ENCODE data around the gene GPC1.

Gene GPC1

GRCh38 chr2:240419271-240419670 is 16.2 kb upstream of the GPC1 start:
- FAIRE-seq, result no peak
- no peak for TF ChIP-seq TAF1 (IDR thresholded peaks at IDR 0.05; ENCODE audit: borderline replicate concordance, low read depth, low read length)
- TF ChIP-seq POLR2A (IDR thresholded peaks at IDR 0.05; ENCODE audit: low read depth, low read length), result no peak
- no peak for TF ChIP-seq POLR2AphosphoS5 (IDR thresholded peaks at IDR 0.05; ENCODE audit: low read depth, low read length)
- DNase-seq (ENCODE audit: insufficient read length), result no peak

- no peak for DNase-seq (ENCODE audit: insufficient read length)
- TF ChIP-seq POLR2AphosphoS5 (IDR thresholded peaks at IDR 0.05; ENCODE audit: low read depth, low read length) (no peak), TAF1 (IDR thresholded peaks at IDR 0.05; ENCODE audit: borderline replicate concordance, low read depth, low read length) (no peak)
- no peak for FAIRE-seq
These were observed 15.7 kb upstream of the GPC1 start for GRCh38 chr2:240419723-240420122.

DNA sequence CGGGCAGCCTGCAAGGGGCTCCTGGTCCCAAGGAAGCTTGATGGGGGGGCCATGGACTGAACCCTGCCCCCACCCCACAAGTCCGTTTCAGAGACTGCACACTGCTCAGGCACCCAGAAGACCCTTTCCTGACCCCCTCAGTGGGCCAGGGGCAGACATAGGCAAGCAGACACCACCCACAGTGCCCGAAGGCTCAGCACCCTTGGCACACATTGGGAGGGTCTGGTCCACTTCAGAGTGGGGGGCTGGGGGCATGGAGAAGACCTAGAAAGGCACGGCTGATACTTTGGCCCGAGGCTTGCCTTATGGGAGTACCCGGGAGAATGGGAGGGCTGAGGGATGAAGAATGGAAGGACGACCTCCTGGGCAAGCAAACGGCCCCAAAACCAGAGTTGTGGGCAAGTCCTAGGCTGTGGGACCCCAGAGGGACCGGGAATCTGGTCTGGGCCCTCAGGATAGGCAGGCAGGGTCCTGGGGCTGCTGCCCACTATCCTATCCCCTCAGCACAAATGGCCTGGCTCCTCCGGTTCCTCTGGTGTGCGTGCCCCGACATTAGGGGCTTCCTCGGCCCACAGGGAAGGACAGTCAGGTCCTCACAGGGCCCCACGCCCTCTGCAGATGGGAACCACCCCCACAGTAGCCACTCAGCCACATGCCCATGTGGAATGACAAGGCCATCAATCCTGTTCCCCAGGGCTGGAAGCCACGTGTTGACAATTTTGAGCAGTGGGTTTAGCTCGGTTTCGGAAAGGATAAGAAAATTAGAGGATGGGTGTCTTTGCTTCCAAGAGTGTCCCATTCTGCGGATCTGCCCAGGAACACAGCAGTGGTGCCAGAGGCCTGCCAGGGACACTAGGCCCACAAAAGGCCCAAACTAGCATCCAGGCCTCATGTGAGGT is 15.0 kb upstream of the GPC1 start:
- no peak for TF ChIP-seq TAF1 (IDR thresholded peaks at IDR 0.05; ENCODE audit: borderline replicate concordance, low read depth, low read length)
- TF ChIP-seq POLR2A (IDR thresholded peaks at IDR 0.05; ENCODE audit: low read depth, low read length), result no peak
- no peak for TF ChIP-seq POLR2AphosphoS5 (IDR thresholded peaks at IDR 0.05; ENCODE audit: low read depth, low read length)
- FAIRE-seq (no peak), DNase-seq (ENCODE audit: insufficient read length) (no peak)

GRCh38 chr2:240421381-240421780 is 14.1 kb upstream of the GPC1 start:
- no peak for FAIRE-seq
- no peak for DNase-seq (ENCODE audit: insufficient read length)
- no peak for TF ChIP-seq POLR2A (IDR thresholded peaks at IDR 0.05; ENCODE audit: low read depth, low read length)
- no peak for TF ChIP-seq TAF1 (IDR thresholded peaks at IDR 0.05; ENCODE audit: borderline replicate concordance, low read depth, low read length)
- no peak for TF ChIP-seq POLR2AphosphoS5 (IDR thresholded peaks at IDR 0.05; ENCODE audit: low read depth, low read length)

- DNase-seq (ENCODE audit: insufficient read length), result no peak
- TF ChIP-seq POLR2A (IDR thresholded peaks at IDR 0.05; ENCODE audit: low read depth, low read length) (no peak), POLR2AphosphoS5 (IDR thresholded peaks at IDR 0.05; ENCODE audit: low read depth, low read length) (no peak), TAF1 (IDR thresholded peaks at IDR 0.05; ENCODE audit: borderline replicate concordance, low read depth, low read length) (no peak)
- no peak for FAIRE-seq
These were observed 12.7 kb upstream of the GPC1 start for GRCh38 chr2:240422658-240423329.

DNA sequence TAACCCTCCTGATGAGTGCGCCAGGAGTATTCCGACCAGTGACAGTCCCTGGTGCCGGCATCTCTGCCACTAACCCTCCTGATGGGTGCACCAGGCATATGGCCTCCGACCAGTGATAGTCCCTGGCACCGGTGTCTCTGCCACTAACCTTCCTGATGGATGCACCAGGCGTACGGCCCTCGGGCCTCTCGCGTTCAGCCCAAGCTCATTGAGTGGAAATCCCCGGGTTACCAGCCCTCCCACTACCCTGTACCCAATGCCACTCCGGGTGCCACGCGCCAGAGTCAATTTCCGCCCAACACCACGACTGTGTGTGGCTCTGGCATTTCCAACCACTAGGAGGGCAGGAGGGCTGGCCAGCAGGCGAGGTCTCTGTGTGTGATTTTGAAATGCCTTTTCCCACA is 11.7 kb upstream of the GPC1 start:
- DNase-seq (ENCODE audit: insufficient read length), result no peak
- no peak for TF ChIP-seq TAF1 (IDR thresholded peaks at IDR 0.05; ENCODE audit: borderline replicate concordance, low read depth, low read length)
- no peak for TF ChIP-seq POLR2A (IDR thresholded peaks at IDR 0.05; ENCODE audit: low read depth, low read length)
- TF ChIP-seq POLR2AphosphoS5 (IDR thresholded peaks at IDR 0.05; ENCODE audit: low read depth, low read length), result no peak
- FAIRE-seq, result no peak

DNA sequence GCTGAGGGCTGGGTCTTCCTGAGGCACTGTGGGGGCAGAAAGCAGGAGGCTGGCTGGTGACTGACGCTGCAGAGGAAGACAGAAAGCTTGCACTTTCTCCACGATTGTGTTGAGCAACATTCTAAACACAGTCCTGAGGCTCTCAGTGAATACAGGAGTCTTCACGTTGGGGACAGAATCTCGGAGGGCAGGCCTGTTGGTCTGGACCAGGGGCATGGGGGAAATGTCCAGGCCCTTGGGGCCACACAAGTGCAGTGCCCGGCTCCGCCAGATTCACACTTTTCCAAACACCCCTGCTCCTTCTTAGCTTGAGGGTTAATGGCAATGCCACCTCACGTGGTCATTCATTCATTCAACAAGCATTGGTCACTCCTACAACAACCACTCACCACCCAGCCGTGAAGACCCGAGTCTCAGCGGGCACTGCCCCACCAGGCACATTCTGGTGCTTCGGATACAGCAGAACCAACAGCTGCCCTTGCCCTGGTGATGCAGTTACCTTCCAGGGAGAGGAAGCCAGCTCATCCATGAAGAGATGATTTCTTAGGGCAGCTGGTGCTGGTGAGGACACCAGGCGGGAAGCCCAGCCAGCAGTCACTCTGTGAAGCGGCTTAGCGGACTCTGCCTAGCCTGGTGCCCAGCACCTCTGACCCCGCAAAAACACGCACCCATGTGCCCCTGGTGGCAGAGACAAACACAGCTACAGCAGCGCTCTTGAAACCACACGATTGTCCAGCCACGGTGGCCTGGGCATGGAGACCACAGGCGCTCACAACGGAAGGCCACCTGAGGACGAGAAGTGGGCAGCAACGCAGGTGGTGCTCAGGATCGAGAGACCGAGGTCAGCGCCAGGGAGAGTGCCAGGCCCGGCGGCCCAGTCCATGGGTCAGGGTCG is 10.9 kb upstream of the GPC1 start:
- no peak for TF ChIP-seq POLR2AphosphoS5 (IDR thresholded peaks at IDR 0.05; ENCODE audit: low read depth, low read length)
- TF ChIP-seq POLR2A (IDR thresholded peaks at IDR 0.05; ENCODE audit: low read depth, low read length), result no peak
- TF ChIP-seq TAF1 (IDR thresholded peaks at IDR 0.05; ENCODE audit: borderline replicate concordance, low read depth, low read length), result no peak
- no peak for DNase-seq (ENCODE audit: insufficient read length)
- no peak for FAIRE-seq

- FAIRE-seq, result no peak
- TF ChIP-seq TAF1 (IDR thresholded peaks at IDR 0.05; ENCODE audit: borderline replicate concordance, low read depth, low read length) (no peak), POLR2A (IDR thresholded peaks at IDR 0.05; ENCODE audit: low read depth, low read length) (no peak), POLR2AphosphoS5 (IDR thresholded peaks at IDR 0.05; ENCODE audit: low read depth, low read length) (no peak)
- no peak for DNase-seq (ENCODE audit: insufficient read length)
These were observed 10.2 kb upstream of the GPC1 start for GRCh38 chr2:240425236-240425615.

DNA sequence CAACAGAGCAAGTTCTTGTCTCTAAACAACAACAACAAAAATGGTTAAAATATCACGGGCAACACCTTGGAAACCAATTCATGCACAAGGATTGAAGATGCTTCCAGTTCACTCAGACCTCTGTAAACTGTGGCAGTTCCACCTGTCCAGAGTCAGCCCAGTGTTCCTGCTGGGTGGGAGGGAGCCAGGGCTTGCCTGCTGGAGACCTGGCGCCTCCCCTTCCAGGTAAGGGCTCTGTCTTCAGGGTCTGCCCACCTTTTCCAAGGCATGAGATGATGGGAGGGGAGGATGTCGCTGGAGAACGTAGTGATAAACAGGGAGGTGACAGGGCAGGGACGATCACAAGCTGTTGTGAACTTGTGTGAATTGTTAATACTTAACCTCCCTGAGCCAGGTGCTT is 9.8 kb upstream of the GPC1 start:
- DNase-seq (ENCODE audit: insufficient read length), result no peak
- FAIRE-seq, result no peak
- TF ChIP-seq TAF1 (IDR thresholded peaks at IDR 0.05; ENCODE audit: borderline replicate concordance, low read depth, low read length), result no peak

GRCh38 chr2:240426845-240427721 is 8.4 kb upstream of the GPC1 start:
- TF ChIP-seq TAF1 (IDR thresholded peaks at IDR 0.05; ENCODE audit: borderline replicate concordance, low read depth, low read length) (no peak), POLR2A (IDR thresholded peaks at IDR 0.05; ENCODE audit: low read depth, low read length) (no peak), POLR2AphosphoS5 (IDR thresholded peaks at IDR 0.05; ENCODE audit: low read depth, low read length) (no peak)
- FAIRE-seq (no peak), DNase-seq (ENCODE audit: insufficient read length) (no peak)
